H9 (cell line): Measurements from ENCODE around the gene UNC5C. TPM values are rescaled to one million over a fixed set of nuclear protein-coding genes. Genes with fewer than 3 reads are reported as not detected.

Experiments used
- DNase-seq: peaks from one replicate; pipeline ENCODE4 v3.0.0-alpha.2; 2017
- H2AFZ ChIP-seq: one replicate; pipeline ENCODE4 v1.6.1; 2013; ENCODE audit warnings: mild to moderate bottlenecking, low read length, control low read depth, moderate library complexity
- H2AK5ac ChIP-seq: 2 replicates; pipeline ENCODE4 v1.6.1; 2013; ENCODE audit warnings: low read length, control low read depth, mixed read lengths; ENCODE audit not compliant: insufficient read length
- H2BK120ac ChIP-seq: one replicate; pipeline ENCODE4 v1.6.1; 2013; ENCODE audit warnings: low read depth, mild to moderate bottlenecking, low read length, control low read depth, inconsistent platforms; ENCODE audit not compliant: poor library complexity, severe bottlenecking
- H2BK12ac ChIP-seq: 2 replicates; pipeline ENCODE4 v1.6.1; 2013; ENCODE audit warnings: low read length, control low read depth, mixed read lengths, low read depth; ENCODE audit not compliant: insufficient read length
- H2BK15ac ChIP-seq: 2 replicates; pipeline ENCODE4 v1.6.1; 2013; ENCODE audit warnings: low read depth, low read length, control low read depth
- H2BK20ac ChIP-seq: one replicate; pipeline ENCODE4 v1.6.1; 2013; ENCODE audit warnings: low read depth, mild to moderate bottlenecking, low read length, control low read depth, inconsistent platforms; ENCODE audit not compliant: poor library complexity, severe bottlenecking
- H2BK5ac ChIP-seq: 2 replicates; pipeline ENCODE4 v1.6.1; 2013; ENCODE audit warnings: low read length, control low read depth, mixed read lengths; ENCODE audit not compliant: insufficient read length
- H3K14ac ChIP-seq: 2 replicates; pipeline ENCODE4 v1.6.1; 2013; ENCODE audit warnings: low read length, control low read depth; ENCODE audit not compliant: insufficient read depth
- H3K18ac ChIP-seq: 2 replicates; pipeline ENCODE4 v1.6.1; 2013; ENCODE audit warnings: low read depth, mild to moderate bottlenecking, mixed read lengths, low read length, control low read depth; ENCODE audit not compliant: insufficient read length
- H3K23ac ChIP-seq: 2 replicates; pipeline ENCODE4 v1.6.1; 2013; ENCODE audit warnings: low read length, control low read depth, mixed read lengths, low read depth; ENCODE audit not compliant: insufficient read length
- H3K23me2 ChIP-seq: 2 replicates; pipeline ENCODE4 v1.6.1; 2013; ENCODE audit warnings: low read depth, mild to moderate bottlenecking, mixed read lengths, low read length, control low read depth; ENCODE audit not compliant: insufficient read length, poor library complexity, severe bottlenecking
- H3K27ac ChIP-seq: 2 replicates; pipeline ENCODE4 v1.5.1; 2013; ENCODE audit warnings: low read length, control low read depth, mixed read lengths, low read depth; ENCODE audit not compliant: insufficient read length
- H3K27me3 ChIP-seq: 2 replicates; pipeline ENCODE4 v1.6.1; 2013; ENCODE audit warnings: low read length, control low read depth, inconsistent platforms; ENCODE audit not compliant: insufficient read depth
- H3K4ac ChIP-seq: 2 replicates; pipeline ENCODE4 v1.6.1; 2013; ENCODE audit warnings: low read depth, mild to moderate bottlenecking, control low read depth, inconsistent platforms, low read length, moderate library complexity
- H3K4me1 ChIP-seq: 2 replicates; pipeline ENCODE4 v1.6.1; 2013; ENCODE audit warnings: low read length, control low read depth, inconsistent platforms; ENCODE audit not compliant: insufficient read depth
- H3K4me2 ChIP-seq: 2 replicates; pipeline ENCODE4 v1.6.1; 2013; ENCODE audit warnings: low read length, control low read depth, mixed read lengths; ENCODE audit not compliant: insufficient read length, insufficient read depth
- H3K56ac ChIP-seq: 2 replicates; pipeline ENCODE4 v1.6.1; 2013; ENCODE audit warnings: low read depth, mild to moderate bottlenecking, mixed read lengths, low read length, control low read depth; ENCODE audit not compliant: insufficient read length
- H3K79me1 ChIP-seq: 2 replicates; pipeline ENCODE4 v1.6.1; 2013; ENCODE audit warnings: low read depth, mild to moderate bottlenecking, moderate library complexity, low read length, control low read depth, inconsistent platforms; ENCODE audit not compliant: insufficient read depth, poor library complexity, severe bottlenecking
- H3K79me2 ChIP-seq: 2 replicates; pipeline ENCODE4 v1.6.1; 2013; ENCODE audit warnings: low read length, control low read depth, inconsistent platforms; ENCODE audit not compliant: insufficient read depth
- H3K9ac ChIP-seq: 2 replicates; pipeline ENCODE4 v1.6.1; 2013; ENCODE audit warnings: low read length, control low read depth, mixed read lengths; ENCODE audit not compliant: insufficient read length; ENCODE audit errors: extremely low read depth
- H3K9me3 ChIP-seq: one replicate; pipeline ENCODE4 v1.6.1; 2013; ENCODE audit warnings: low read depth, low read length, inconsistent platforms; ENCODE audit not compliant: control insufficient read depth
- H3T11ph ChIP-seq: one replicate; pipeline ENCODE4 v1.6.1; 2013; ENCODE audit warnings: mild to moderate bottlenecking, low read length, control low read depth, inconsistent platforms
- H4K20me1 ChIP-seq: one replicate; pipeline ENCODE4 v1.6.1; 2013; ENCODE audit not compliant: control insufficient read depth, insufficient read length, insufficient read depth
- H4K5ac ChIP-seq: 2 replicates; pipeline ENCODE4 v1.6.1; 2013; ENCODE audit warnings: low read depth, mild to moderate bottlenecking, mixed read lengths, low read length, control low read depth; ENCODE audit not compliant: insufficient read length
- H4K8ac ChIP-seq: replicated peaks from 2 replicates; pipeline ENCODE4 v1.6.1; 2013; ENCODE audit warnings: low read length, control low read depth, mixed read lengths, low read depth; ENCODE audit not compliant: insufficient read length
- H4K91ac ChIP-seq: 2 replicates; pipeline ENCODE4 v1.6.1; 2013; ENCODE audit warnings: low read depth, mild to moderate bottlenecking, moderate library complexity, mixed read lengths, low read length, control low read depth; ENCODE audit not compliant: insufficient read length
- H3K27ac Mint-ChIP-seq, 3 experiments: 2 replicates in 2 of 3; 3 replicates in 1 of 3; pipeline ENCODE4 v1.8.0; 2020 to 2021; ENCODE audit warnings: mixed read lengths in 3 of 3, mild to moderate bottlenecking in 1 of 3, moderate library complexity in 1 of 3
- H3K27me3 Mint-ChIP-seq: 2 replicates; pipeline ENCODE4 v1.8.0; 2021; ENCODE audit warnings: low read depth, mild to moderate bottlenecking, moderate library complexity, mixed read lengths
- H3K36me3 Mint-ChIP-seq, 3 experiments: 2 replicates in 2 of 3; 3 replicates in 1 of 3; pipeline ENCODE4 v1.8.0; 2020 to 2021; ENCODE audit warnings: low read depth in 3 of 3, mixed read lengths in 3 of 3; ENCODE audit not compliant: insufficient read depth in 1 of 3
- H3K4me1 Mint-ChIP-seq, 2 experiments: 2 replicates each; pipeline ENCODE4 v1.8.0; 2020; ENCODE audit warnings: mixed read lengths in 2 of 2
- H3K4me3 Mint-ChIP-seq, 2 experiments: 2 replicates in 1 of 2; 3 replicates in 1 of 2; pipeline ENCODE4 v1.8.0; 2020 to 2021; ENCODE audit warnings: mild to moderate bottlenecking in 2 of 2, mixed read lengths in 2 of 2, moderate library complexity in 1 of 2
- H3K9me3 Mint-ChIP-seq, 2 experiments: 2 replicates in 1 of 2; 3 replicates in 1 of 2; pipeline ENCODE4 v1.8.0; 2020; ENCODE audit warnings: mild to moderate bottlenecking in 2 of 2, mixed read lengths in 2 of 2, moderate library complexity in 1 of 2
- WGBS: extraction: QIAGEN DNeasy Blood & Tissue Kit; methylation state at CpG from one replicate; pipeline ENCODE4 v1.1.7; 2013; ENCODE audit warnings: missing lambda C conversion rate, low lambda C conversion rate, mixed read lengths; ENCODE audit not compliant: insufficient read length; ENCODE audit errors: extremely low coverage; 5-methylcytosine and 5-hydroxymethylcytosine counted together
- total RNA-seq: library from RNA; stranded (reverse); gene quantifications from 2 replicates; pipeline ENCODE4 v1.2.1, GENCODE V29; 2021
- TF ChIP-seq, protein P1 (sequence below): fragments of 200-600 bp; sonication (generic); conservative IDR thresholded peaks from 3 replicates; pipeline ENCODE4 v1.8.0; 2021; ENCODE audit warnings: antibody characterized with exemption, mild to moderate bottlenecking

The UNC5C gene
- total RNA-seq, 1 experiment from 2014 or later: not detected

DNA sequence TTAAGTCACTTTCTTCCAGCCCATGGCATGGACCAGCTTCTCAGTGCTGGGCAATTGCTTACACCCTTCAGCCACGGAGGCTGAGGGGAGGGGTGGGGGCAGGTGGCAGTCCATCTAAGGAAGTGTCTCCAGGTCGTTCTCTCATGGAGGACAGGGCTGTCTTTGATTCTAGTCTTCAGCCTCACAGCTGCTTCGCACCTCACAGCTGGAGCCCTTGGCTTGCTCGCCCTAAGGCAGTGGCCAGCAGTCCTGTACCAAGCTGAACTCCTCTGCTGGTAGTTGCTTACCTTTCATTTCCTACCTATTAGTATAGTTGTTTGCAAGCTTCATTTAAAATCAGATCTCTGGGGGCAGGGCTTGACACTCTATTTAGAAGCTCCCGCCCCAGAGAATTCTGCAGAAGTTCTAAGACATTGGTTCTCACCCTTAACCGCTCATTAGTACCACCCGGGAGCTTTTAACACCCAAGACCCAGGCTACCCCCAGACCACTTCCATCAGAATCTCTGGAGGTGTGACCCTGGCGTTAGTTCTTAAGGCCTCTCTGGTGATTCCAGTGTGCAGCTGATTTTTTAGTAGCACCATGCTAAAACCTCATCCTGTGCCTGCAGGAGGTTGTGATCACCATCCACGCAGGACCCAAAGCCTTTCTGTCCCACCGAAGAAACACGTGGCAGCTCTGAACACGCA is 386.8 kb downstream of the UNC5C start:
- H2AFZ ChIP-seq: no peak overlapping the region
- no peak overlapping the region for H2BK120ac ChIP-seq
- H3K27ac ChIP-seq: no peak overlapping the region
- no peaks in the 10 kb centered on the region for H3K9me3 ChIP-seq
- no peak overlapping the region for H3K4me2 ChIP-seq
- H3K27me3 Mint-ChIP-seq: no peaks in the 10 kb centered on the region
- H3K14ac ChIP-seq: no peak overlapping the region; the same call in 1 of the 2 replicates
- no peak overlapping the region for H3K18ac ChIP-seq
- H3K79me1 ChIP-seq: no peaks in the 10 kb centered on the region
- H3K9ac ChIP-seq: no peak overlapping the region
- H3K4me3 Mint-ChIP-seq: no peak overlapping the region; a peak in 1 of 5 replicates
- no peak for DNase-seq
- H2BK12ac ChIP-seq: no peak overlapping the region
- H2BK15ac ChIP-seq: no peak overlapping the region
- no peak overlapping the region for H4K8ac ChIP-seq
- H3K79me2 ChIP-seq: no peaks in the 10 kb centered on the region
- no peak overlapping the region for H2AK5ac ChIP-seq
- H3K27me3 ChIP-seq: no peaks in the 10 kb centered on the region
- no peaks in the 10 kb centered on the region; a peak in 1 of 7 replicates for H3K36me3 Mint-ChIP-seq
- no peak overlapping the region for H3K4ac ChIP-seq
- no peak overlapping the region for H3T11ph ChIP-seq
- H4K20me1 ChIP-seq: no peaks in the 10 kb centered on the region
- no peak overlapping the region for H3K56ac ChIP-seq
- peaks cover 24 to 27% of the 10 kb centered on the region in 2 experiments for H3K4me1 Mint-ChIP-seq
- no peak overlapping the region for H3K23ac ChIP-seq
- no CpG with 5 or more reads among the region's 12 CpGs for WGBS
- no peak overlapping the region for H3K27ac Mint-ChIP-seq
- H3K9me3 Mint-ChIP-seq: peaks cover 0 to 2% of the 10 kb centered on the region in 2 experiments; a peak in 1 of 5 replicates
- H2BK20ac ChIP-seq: no peak overlapping the region
- TF ChIP-seq, protein P1, sequence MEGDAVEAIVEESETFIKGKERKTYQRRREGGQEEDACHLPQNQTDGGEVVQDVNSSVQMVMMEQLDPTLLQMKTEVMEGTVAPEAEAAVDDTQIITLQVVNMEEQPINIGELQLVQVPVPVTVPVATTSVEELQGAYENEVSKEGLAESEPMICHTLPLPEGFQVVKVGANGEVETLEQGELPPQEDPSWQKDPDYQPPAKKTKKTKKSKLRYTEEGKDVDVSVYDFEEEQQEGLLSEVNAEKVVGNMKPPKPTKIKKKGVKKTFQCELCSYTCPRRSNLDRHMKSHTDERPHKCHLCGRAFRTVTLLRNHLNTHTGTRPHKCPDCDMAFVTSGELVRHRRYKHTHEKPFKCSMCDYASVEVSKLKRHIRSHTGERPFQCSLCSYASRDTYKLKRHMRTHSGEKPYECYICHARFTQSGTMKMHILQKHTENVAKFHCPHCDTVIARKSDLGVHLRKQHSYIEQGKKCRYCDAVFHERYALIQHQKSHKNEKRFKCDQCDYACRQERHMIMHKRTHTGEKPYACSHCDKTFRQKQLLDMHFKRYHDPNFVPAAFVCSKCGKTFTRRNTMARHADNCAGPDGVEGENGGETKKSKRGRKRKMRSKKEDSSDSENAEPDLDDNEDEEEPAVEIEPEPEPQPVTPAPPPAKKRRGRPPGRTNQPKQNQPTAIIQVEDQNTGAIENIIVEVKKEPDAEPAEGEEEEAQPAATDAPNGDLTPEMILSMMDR: no peak
- H2BK5ac ChIP-seq: no peak overlapping the region
- no peak overlapping the region for H4K91ac ChIP-seq
- no peak overlapping the region for H4K5ac ChIP-seq
- H3K4me1 ChIP-seq: peaks cover 4% of the 10 kb centered on the region; the same call in 1 of the 2 replicates
- H3K23me2 ChIP-seq: no peaks in the 10 kb centered on the region
